Kidney (tissue), 14 donors: ENCODE data around the gene KLRG1. TPM values are rescaled to one million over a fixed set of nuclear protein-coding genes. Genes with fewer than 3 reads are reported as not detected.

Experiments used
- DNase-seq, 5 donors: peaks; one replicate each; pipeline ENCODE4 v3.0.0-alpha.2; 2013 to 2020
- FAIRE-seq: peaks from 2 replicates; lab custom pipeline; 2012; peaks lifted over from hg19 to GRCh38; lab: Jason Lieb, UNC
- H3K27ac ChIP-seq, 2 donors: one replicate each; pipeline ENCODE4 v1.7.0; 2013; ENCODE audit warnings: low read depth in 2 of 2, low read length in 2 of 2, inconsistent platforms in 1 of 2
- H3K27me3 ChIP-seq: one replicate; pipeline ENCODE4 v1.7.1; 2013; ENCODE audit warnings: low read length, inconsistent platforms; ENCODE audit not compliant: control insufficient read depth, insufficient read depth
- H3K36me3 ChIP-seq, 3 donors: one replicate each; pipeline versions ENCODE4 v1.7.0 to v1.7.1; 2013; ENCODE audit warnings: low read length in 3 of 3, control low read depth in 1 of 3, inconsistent platforms in 1 of 3; ENCODE audit not compliant: insufficient read depth in 3 of 3, control insufficient read depth in 2 of 3
- H3K4me1 ChIP-seq, 3 donors: one replicate each; pipeline versions ENCODE4 v1.7.0 to v1.7.1; 2013; ENCODE audit warnings: low read length in 3 of 3, inconsistent platforms in 1 of 3, low read depth in 1 of 3; ENCODE audit not compliant: control insufficient read depth in 2 of 3, insufficient read depth in 2 of 3
- H3K4me3 ChIP-seq, 3 donors: one replicate each; pipeline versions ENCODE4 v1.7.0 to v1.8.1; 2013; ENCODE audit warnings: low read length in 3 of 3, control low read depth in 1 of 3, inconsistent platforms in 1 of 3
- H3K9ac ChIP-seq, 3 donors: one replicate each; pipeline versions ENCODE4 v1.7.0 to v1.7.1; 2013; ENCODE audit warnings: low read length in 3 of 3, control low read depth in 1 of 3, inconsistent platforms in 1 of 3
- H3K9me3 ChIP-seq, 3 donors: one replicate each; pipeline versions ENCODE4 v1.7.0 to v1.7.1; 2013; ENCODE audit warnings: low read length in 3 of 3, control low read depth in 1 of 3, inconsistent platforms in 1 of 3; ENCODE audit not compliant: control insufficient read depth in 2 of 3, insufficient read depth in 1 of 3
- intact Hi-C: fragments of 100-400 bp; cut with DNase I; formaldehyde crosslinking; loops from one replicate; pipeline ENCODE4 v1.11.1; 2022
- polyA plus RNA-seq: library from polyadenylated mRNA; stranded (reverse); fragments of 350-450 nt; fragmentation: Illumina TruSeq; extraction: RNeasy Lipid Tissue Mini Kit (QIAGEN cat#74804); gene quantifications from one replicate; pipeline ENCODE4 v1.2.3, GENCODE V29; 2014; ENCODE audit warnings: low read depth, low replicate concordance; ENCODE audit not compliant: insufficient read depth
- total RNA-seq: library from RNA; stranded (reverse); fragmentation: NEBNext Ultra II Directional; extraction: Animal tissue kit (Norgen Biotek cat#: 25700); gene quantifications from one replicate; pipeline ENCODE4 v1.2.1, GENCODE V29; 2021
- TF ChIP-seq, protein P1 (sequence below): IDR thresholded peaks from 3 replicates; pipeline ENCODE4 v1.5.1; 2012; ENCODE audit warnings: mild to moderate bottlenecking, moderate library complexity, borderline replicate concordance; ENCODE audit not compliant: insufficient read depth; ENCODE audit errors: extremely low read depth
- donor health status: control.
- donor health status: control.
- donor health status: control.
- donor health status: control.
- donor health status: control.
- donor health status: DM: yes; HTN: yes; CAD: no.
- donor health status: Normal renal cell carcinoma (clear cell type).

KLRG1 gene
- total and polyA plus RNA-seq, 2 donors from 2014 or later, result 3.2 to 7.7 TPM

DNA sequence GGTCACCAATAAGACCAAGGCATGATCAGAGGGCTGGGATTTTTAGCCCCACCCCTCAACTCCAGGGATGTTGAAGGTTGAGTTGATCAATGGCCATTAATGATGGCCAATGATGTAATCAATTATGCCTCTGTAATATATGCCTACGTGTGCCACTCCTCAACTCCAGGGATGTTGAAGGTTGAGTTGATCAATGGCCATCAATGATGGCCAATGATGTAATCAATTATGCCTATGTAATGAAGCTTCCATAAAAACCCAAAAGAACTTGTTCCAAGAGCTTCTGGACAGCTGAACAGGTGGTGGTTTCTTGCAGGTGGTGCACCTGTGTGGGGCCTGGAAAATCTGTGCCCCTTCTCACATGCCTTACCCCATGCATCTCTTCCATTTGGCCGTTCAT lies 33.2 kb downstream of the KLRG1 start:
- Histone ChIP-seq H3K9me3 (peaks cover 0 to 4% (median 0%) of the 10 kb centered on the region in 3 donors), H3K27me3 (no peaks in the 10 kb centered on the region), H3K36me3 (no peaks in the 10 kb centered on the region), H3K4me3 (no peak overlapping the region), H3K4me1 (no peaks in the 10 kb centered on the region), H3K9ac (no peak overlapping the region), H3K27ac (no peak overlapping the region)
- no peak for FAIRE-seq
- intact Hi-C loops, result no loop called here
- no peak for DNase-seq
- TF ChIP-seq, protein P1, sequence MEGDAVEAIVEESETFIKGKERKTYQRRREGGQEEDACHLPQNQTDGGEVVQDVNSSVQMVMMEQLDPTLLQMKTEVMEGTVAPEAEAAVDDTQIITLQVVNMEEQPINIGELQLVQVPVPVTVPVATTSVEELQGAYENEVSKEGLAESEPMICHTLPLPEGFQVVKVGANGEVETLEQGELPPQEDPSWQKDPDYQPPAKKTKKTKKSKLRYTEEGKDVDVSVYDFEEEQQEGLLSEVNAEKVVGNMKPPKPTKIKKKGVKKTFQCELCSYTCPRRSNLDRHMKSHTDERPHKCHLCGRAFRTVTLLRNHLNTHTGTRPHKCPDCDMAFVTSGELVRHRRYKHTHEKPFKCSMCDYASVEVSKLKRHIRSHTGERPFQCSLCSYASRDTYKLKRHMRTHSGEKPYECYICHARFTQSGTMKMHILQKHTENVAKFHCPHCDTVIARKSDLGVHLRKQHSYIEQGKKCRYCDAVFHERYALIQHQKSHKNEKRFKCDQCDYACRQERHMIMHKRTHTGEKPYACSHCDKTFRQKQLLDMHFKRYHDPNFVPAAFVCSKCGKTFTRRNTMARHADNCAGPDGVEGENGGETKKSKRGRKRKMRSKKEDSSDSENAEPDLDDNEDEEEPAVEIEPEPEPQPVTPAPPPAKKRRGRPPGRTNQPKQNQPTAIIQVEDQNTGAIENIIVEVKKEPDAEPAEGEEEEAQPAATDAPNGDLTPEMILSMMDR, result no peak

DNA sequence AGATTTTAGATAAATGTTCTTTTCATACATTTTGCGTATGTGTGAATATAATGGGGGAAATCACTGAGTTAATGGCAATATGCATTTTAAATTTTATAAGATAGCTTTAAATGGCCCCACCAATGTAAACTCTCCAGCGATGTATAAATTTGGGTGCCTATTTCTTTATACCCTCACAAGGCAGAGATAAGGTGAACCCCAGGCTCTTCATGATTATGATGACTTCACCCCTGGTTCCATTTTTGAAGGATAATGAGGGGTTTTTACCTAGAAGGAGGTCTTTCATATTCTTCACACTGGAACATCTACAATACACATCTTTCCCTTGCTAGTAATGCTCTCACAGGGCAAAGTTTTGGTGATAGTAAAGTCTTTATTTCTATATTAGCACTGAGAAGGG lies 35.2 kb downstream of the KLRG1 start:
- Histone ChIP-seq H3K36me3 (no peaks in the 10 kb centered on the region), H3K9me3 (no peaks in the 10 kb centered on the region), H3K9ac (no peak overlapping the region), H3K27me3 (no peaks in the 10 kb centered on the region), H3K4me3 (no peak overlapping the region), H3K27ac (no peak overlapping the region), H3K4me1 (no peaks in the 10 kb centered on the region)
- intact Hi-C loops, result no loop called here
- TF ChIP-seq, protein P1, result no peak
- DNase-seq (no peak), FAIRE-seq (no peak)

DNA sequence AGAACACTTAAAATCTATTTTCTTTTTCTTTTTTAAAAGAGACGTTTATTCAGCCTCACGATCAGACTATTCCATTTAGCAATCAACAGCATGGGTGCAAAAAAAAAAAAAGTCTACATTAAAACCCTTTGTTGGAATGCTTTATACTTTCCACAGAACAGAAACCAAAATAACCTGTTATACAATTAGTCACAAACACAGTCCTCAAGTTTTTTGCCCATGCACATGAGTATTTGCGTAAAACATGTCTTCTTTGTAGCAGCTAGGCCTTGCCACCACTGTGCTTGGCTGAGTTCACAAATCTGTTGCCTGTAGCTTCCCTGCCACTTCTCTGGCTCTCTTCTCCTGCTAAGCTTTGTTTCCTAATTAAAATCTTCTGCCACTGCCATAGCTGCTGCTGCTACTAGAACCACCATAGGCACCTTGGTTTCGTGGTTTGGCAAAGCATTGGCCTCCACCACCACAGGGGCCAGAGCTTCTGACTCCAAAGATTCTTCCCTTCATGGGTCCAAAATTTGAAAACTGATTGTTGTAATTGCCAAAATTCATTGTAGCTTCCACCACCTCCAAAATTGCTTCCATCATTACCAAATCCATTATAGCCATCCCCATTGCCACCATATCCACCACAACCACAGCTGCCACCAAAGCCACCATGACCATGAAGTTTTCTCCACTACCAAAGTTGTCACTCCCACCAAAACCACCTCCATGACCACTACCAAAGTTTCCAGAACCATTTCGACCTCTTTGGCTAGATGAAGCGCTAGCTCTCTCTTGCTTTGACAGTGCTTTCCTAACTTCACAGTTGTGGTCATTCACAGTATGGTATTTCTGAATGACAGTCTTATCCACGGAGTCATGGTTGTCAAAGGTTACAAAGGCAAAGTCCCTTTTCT lies 38.1 kb downstream of the KLRG1 start:
- Histone ChIP-seq H3K4me1 (no peaks in the 10 kb centered on the region), H3K27me3 (no peaks in the 10 kb centered on the region), H3K4me3 (no peak overlapping the region), H3K36me3 (no peaks in the 10 kb centered on the region), H3K9ac (no peak overlapping the region), H3K27ac (no peak overlapping the region), H3K9me3 (no peaks in the 10 kb centered on the region)
- intact Hi-C loops, result no loop called here
- TF ChIP-seq, protein P1, result no peak
- DNase-seq, result no peak
- no peak for FAIRE-seq
